Fibroblast of lung (primary cell): Measurements from ENCODE around the gene HMBS.

Source experiments
- EZH2 ChIP-seq: IDR thresholded peaks from 2 replicates; pipeline ENCODE4 v1.5.1; 2012; ENCODE audit warnings: low read length, control low read depth, mild to moderate bottlenecking; ENCODE audit errors: missing control alignments
- TF ChIP-seq, protein P1 (sequence below), 2 donors: IDR thresholded peaks in 1 of 2; conservative IDR thresholded peaks in 1 of 2; 1 replicate in 1 of 2; 2 replicates in 1 of 2; pipeline ENCODE4 v1.5.1; 2011 to 2012; ENCODE audit warnings: low read length in 2 of 2, control low read depth in 1 of 2, inconsistent platforms in 1 of 2, low read depth in 1 of 2, mild to moderate bottlenecking in 1 of 2

DNA sequence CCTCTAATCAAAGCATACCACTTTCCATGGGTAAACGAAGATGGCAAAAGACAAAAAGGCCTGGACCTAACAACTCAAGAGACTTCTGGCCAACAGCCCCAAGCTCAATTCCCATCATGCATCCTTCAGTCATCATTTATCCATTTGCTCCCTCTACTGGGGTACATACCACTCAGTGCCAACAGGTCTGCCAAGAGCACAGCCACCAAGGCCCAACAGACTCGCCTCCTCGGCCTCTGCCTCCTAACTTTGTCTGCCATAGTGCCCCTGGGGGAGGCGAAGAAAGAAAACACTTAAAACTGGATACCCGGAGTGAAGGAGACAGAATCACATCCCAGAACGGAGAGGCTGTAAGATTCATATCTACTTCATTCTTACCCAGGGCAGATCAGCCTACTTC is 28.8 kb upstream of the HMBS start:
- no peak for TF ChIP-seq EZH2
- TF ChIP-seq, protein P1, sequence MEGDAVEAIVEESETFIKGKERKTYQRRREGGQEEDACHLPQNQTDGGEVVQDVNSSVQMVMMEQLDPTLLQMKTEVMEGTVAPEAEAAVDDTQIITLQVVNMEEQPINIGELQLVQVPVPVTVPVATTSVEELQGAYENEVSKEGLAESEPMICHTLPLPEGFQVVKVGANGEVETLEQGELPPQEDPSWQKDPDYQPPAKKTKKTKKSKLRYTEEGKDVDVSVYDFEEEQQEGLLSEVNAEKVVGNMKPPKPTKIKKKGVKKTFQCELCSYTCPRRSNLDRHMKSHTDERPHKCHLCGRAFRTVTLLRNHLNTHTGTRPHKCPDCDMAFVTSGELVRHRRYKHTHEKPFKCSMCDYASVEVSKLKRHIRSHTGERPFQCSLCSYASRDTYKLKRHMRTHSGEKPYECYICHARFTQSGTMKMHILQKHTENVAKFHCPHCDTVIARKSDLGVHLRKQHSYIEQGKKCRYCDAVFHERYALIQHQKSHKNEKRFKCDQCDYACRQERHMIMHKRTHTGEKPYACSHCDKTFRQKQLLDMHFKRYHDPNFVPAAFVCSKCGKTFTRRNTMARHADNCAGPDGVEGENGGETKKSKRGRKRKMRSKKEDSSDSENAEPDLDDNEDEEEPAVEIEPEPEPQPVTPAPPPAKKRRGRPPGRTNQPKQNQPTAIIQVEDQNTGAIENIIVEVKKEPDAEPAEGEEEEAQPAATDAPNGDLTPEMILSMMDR (conservative IDR thresholded peaks at IDR 0.05 in 1 of 2, IDR thresholded peaks at IDR 0.05 in 1 of 2; ENCODE audit: low read depth in 1 of 2, low read length in 2 of 2), result no peak
